DND-41 (cell line): Measurements from ENCODE around the gene PANX1.

Source experiments
- ATAC-seq: fragments of 200-7000 bp; cut with Tn5 transposase; 3 replicates; pipeline ENCODE4 v1.9.1; 2021; ENCODE audit warnings: low read depth; ENCODE audit not compliant: insufficient read depth
- DNase-seq: peaks from one replicate; pipeline ENCODE4 v3.0.0-alpha.2; 2020
- H2AFZ ChIP-seq: 2 replicates; pipeline ENCODE4 v1.6.0; 2012; ENCODE audit warnings: low read depth, low read length
- H3K27ac ChIP-seq: 2 replicates; pipeline ENCODE4 v1.5.1; 2012; ENCODE audit warnings: low read length, inconsistent platforms
- H3K27me3 ChIP-seq: fragments of 200-600 bp; sonication (generic); 2 replicates; pipeline ENCODE4 v1.6.0; 2012; ENCODE audit warnings: low read length, mild to moderate bottlenecking, inconsistent platforms; ENCODE audit not compliant: insufficient read depth, poor library complexity
- H3K36me3 ChIP-seq: 2 replicates; pipeline ENCODE4 v1.5.1; 2012; ENCODE audit warnings: low read length, inconsistent platforms; ENCODE audit not compliant: insufficient read depth
- H3K4me1 ChIP-seq: 2 replicates; pipeline ENCODE4 v1.5.1; 2012; ENCODE audit warnings: mild to moderate bottlenecking, low read length; ENCODE audit not compliant: insufficient read depth
- H3K4me2 ChIP-seq: 2 replicates; pipeline ENCODE4 v1.6.0; 2012; ENCODE audit warnings: mild to moderate bottlenecking, moderate library complexity, low read length, inconsistent platforms; ENCODE audit not compliant: insufficient read depth
- H3K4me3 ChIP-seq, 2 experiments: fragments of 200-600 bp in 1 of 2; shearing (Covaris generic) in 1 of 2; 2 replicates each; pipeline ENCODE4 v1.5.1; 2012 to 2016; ENCODE audit warnings: inconsistent platforms in 2 of 2, low read length in 2 of 2, mild to moderate bottlenecking in 2 of 2, low read depth in 1 of 2, moderate library complexity in 1 of 2
- H3K79me2 ChIP-seq: 2 replicates; pipeline ENCODE4 v1.6.0; 2012; ENCODE audit warnings: low read length, inconsistent platforms; ENCODE audit not compliant: insufficient read depth
- H3K9ac ChIP-seq: 2 replicates; pipeline ENCODE4 v1.6.0; 2012; ENCODE audit warnings: low read depth, mild to moderate bottlenecking, inconsistent platforms, low read length, moderate library complexity
- H3K9me3 ChIP-seq: 2 replicates; pipeline ENCODE4 v1.5.1; 2012; ENCODE audit warnings: low read length, moderate library complexity, mild to moderate bottlenecking, inconsistent platforms; ENCODE audit not compliant: insufficient read depth, severe bottlenecking
- H4K20me1 ChIP-seq: 2 replicates; pipeline ENCODE4 v1.6.0; 2012; ENCODE audit warnings: low read length; ENCODE audit not compliant: insufficient read depth
- EZH2 ChIP-seq: IDR thresholded peaks from 3 replicates; pipeline ENCODE4 v1.6.1; 2012; ENCODE audit warnings: borderline replicate concordance, low read depth, mild to moderate bottlenecking, moderate library complexity, low read length, inconsistent platforms; ENCODE audit not compliant: severe bottlenecking
- TF ChIP-seq, protein P1 (sequence below): IDR thresholded peaks from 2 replicates; pipeline ENCODE4 v1.5.1; 2012; ENCODE audit warnings: borderline replicate concordance, low read length, moderate library complexity, mild to moderate bottlenecking; ENCODE audit not compliant: poor library complexity, severe bottlenecking; ENCODE audit errors: extremely low read depth

Gene PANX1

DNA sequence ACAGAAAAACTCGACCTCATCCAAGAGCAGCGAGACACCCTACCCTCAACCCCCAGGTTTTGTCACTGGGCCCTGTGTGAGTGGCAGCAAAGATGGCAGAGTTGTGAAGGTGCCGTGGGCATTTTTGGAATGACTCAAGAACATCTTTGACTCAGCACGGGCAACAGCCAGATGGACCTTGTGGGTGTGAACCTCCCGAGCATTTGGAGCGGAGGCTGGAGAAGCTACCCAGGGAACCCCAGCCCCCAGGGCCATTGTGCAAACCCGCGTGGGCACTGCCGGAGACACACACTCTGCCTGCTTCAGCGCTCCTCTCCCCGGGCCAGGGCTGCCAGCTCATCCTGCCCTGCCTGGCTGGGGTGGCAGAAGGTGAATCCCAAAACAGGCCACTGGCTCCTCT lies 66.1 kb downstream of the PANX1 start:
- Histone ChIP-seq H2AFZ (no peak overlapping the region), H4K20me1 (no peaks in the 10 kb centered on the region), H3K9me3 (no peaks in the 10 kb centered on the region), H3K4me1 (no peaks in the 10 kb centered on the region), H3K9ac (no peak overlapping the region), H3K36me3 (no peaks in the 10 kb centered on the region), H3K27me3 (no peaks in the 10 kb centered on the region), H3K4me3 (no peak overlapping the region), H3K4me2 (no peak overlapping the region), H3K79me2 (no peaks in the 10 kb centered on the region), H3K27ac (no peak overlapping the region)
- TF ChIP-seq, protein P1, sequence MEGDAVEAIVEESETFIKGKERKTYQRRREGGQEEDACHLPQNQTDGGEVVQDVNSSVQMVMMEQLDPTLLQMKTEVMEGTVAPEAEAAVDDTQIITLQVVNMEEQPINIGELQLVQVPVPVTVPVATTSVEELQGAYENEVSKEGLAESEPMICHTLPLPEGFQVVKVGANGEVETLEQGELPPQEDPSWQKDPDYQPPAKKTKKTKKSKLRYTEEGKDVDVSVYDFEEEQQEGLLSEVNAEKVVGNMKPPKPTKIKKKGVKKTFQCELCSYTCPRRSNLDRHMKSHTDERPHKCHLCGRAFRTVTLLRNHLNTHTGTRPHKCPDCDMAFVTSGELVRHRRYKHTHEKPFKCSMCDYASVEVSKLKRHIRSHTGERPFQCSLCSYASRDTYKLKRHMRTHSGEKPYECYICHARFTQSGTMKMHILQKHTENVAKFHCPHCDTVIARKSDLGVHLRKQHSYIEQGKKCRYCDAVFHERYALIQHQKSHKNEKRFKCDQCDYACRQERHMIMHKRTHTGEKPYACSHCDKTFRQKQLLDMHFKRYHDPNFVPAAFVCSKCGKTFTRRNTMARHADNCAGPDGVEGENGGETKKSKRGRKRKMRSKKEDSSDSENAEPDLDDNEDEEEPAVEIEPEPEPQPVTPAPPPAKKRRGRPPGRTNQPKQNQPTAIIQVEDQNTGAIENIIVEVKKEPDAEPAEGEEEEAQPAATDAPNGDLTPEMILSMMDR: no peak
- no peak for TF ChIP-seq EZH2
- ATAC-seq (no peak), DNase-seq (no peak)

DNA sequence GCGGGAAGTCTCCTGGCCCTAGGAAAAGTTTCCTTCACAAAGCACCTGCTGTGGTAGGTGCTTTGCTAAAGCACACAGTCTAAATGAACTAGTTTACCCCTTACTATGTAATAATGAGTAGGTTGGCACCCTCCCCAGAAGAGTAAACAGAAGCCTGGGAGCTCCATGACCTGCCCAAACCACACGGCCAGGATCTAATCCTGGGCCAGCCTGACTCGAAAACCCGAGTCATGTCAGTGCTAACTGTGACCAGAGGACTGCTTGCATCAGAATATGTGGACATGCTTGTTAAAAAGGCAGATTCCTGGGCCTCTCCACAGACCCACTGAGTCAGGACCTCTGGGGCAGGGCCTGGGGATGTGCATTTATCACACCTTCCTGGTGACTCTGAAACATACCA lies 67.7 kb downstream of the PANX1 start:
- no peak for ATAC-seq
- Histone ChIP-seq H3K4me3 (no peak overlapping the region), H2AFZ (no peak overlapping the region), H3K27me3 (no peaks in the 10 kb centered on the region), H3K4me2 (no peak overlapping the region), H3K9me3 (no peaks in the 10 kb centered on the region), H3K79me2 (no peaks in the 10 kb centered on the region), H4K20me1 (no peaks in the 10 kb centered on the region), H3K36me3 (no peaks in the 10 kb centered on the region), H3K9ac (no peak overlapping the region), H3K4me1 (no peaks in the 10 kb centered on the region), H3K27ac (no peak overlapping the region)
- TF ChIP-seq EZH2: no peak
- TF ChIP-seq, protein P1: no peak
- no peak for DNase-seq

DNA sequence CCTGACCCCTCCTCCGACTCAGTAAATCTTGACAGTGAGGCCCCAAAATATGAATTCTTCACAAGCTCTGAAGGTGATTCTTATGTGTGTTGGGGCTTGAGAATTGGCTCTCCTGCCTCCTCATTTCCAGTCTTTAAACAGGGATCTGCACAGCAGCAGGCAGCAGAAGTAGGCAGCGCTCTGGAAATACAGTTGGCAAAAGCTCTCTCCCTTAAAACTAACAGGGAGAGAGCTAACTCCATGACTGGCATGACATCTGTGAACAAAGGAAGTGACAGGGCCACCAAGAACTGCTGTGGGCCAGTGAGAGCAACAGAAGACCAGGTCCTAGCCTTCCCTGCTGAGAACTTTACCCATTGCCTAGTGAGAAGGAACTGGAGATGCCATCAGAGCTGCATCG lies 70.1 kb downstream of the PANX1 start:
- no peak for TF ChIP-seq EZH2
- TF ChIP-seq, protein P1: no peak
- no peaks in the 10 kb centered on the region for H3K9me3 ChIP-seq
- no peak overlapping the region for H3K9ac ChIP-seq
- H3K79me2 ChIP-seq: no peaks in the 10 kb centered on the region
- H2AFZ ChIP-seq: no peak overlapping the region
- no peak overlapping the region for H3K4me2 ChIP-seq
- DNase-seq (no peak), ATAC-seq (no peak)
- H3K27me3 ChIP-seq: no peaks in the 10 kb centered on the region
- H3K27ac ChIP-seq: no peak overlapping the region
- H4K20me1 ChIP-seq: no peaks in the 10 kb centered on the region
- no peaks in the 10 kb centered on the region for H3K4me1 ChIP-seq
- H3K36me3 ChIP-seq: no peaks in the 10 kb centered on the region
- H3K4me3 ChIP-seq: no peak overlapping the region
